ENCODE data around the gene SORL1-AS1.

SORL1-AS1 gene

DNA sequence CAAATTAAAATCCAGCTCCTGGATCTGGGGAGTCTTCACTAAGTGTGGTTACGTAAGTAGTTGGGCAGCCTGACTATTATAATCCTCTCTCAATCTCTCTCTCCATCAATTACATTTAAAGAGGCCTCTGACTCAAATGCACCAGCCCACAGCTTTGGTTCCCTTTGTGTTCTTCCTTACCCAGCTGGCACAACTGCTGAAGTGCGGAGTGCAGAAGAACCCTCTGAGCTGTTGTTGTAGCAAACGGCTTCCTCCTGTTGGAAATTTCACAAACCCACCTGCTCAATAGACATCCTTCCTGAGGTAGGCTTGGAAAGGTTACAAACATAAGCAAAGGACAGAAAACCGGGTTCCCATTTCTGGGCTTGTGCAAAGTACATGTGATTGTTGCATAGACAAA, 17.6 kb downstream of the SORL1-AS1 start:
- no peaks in the 10 kb centered on the region for H3K9me1 ChIP-seq (replicated peaks; ENCODE audit: control insufficient read depth, extremely low read depth, insufficient read depth, low read length)
- no peak overlapping the region for H2AFZ ChIP-seq (ENCODE audit: low read depth, low read length)
- no peak for DNase-seq (ENCODE audit: low read depth, low spot score)
- no peak overlapping the region for H3K9ac ChIP-seq (replicated peaks; ENCODE audit: extremely low read depth, insufficient read depth, low read length)
- dilution Hi-C loops (cut with MboI; ENCODE audit: extremely low pct_ligation_motif_present, low sequenced_read_pairs) = no loop called here
- no peak overlapping the region for H3K4me3 ChIP-seq (replicated peaks in 1 of 3; ENCODE audit: insufficient read depth in 1 of 3, low read depth in 1 of 3, low read length in 3 of 3)
- no TSS peak for BruUV-seq (replicated peaks)
- H3K9me3 ChIP-seq (replicated peaks; ENCODE audit: control insufficient read depth, insufficient read depth, low read length) = no peaks in the 10 kb centered on the region
- intact Hi-C loops (cut with micrococcal nuclease) = no loop called here
- H3K36me3 ChIP-seq (ENCODE audit: control insufficient read depth in 2 of 2, extremely low read depth in 1 of 2, insufficient read depth in 2 of 2, low read length in 2 of 2) = no peaks in the 10 kb centered on the region
- CTCF ChIA-PET = interaction anchor here (1.1 kb wide), 1 partner anchor 156 kb away, joined by 3 read pairs; no protein-coding TSS in a partner anchor
- no peak overlapping the region for H3K27ac ChIP-seq (ENCODE audit: insufficient read depth, low read depth, low read length)
- H3K4me1 ChIP-seq (ENCODE audit: control insufficient read depth, extremely low read depth, insufficient read depth, low read length) = no peaks in the 10 kb centered on the region
- no peaks in the 10 kb centered on the region for H4K20me1 ChIP-seq (replicated peaks; ENCODE audit: control insufficient read depth, extremely low read depth, insufficient read depth, low read length)
- no peak overlapping the region for H3K4me2 ChIP-seq (ENCODE audit: insufficient read depth, low read length)
- TF ChIP-seq EZH2 (IDR thresholded peaks at IDR 0.05; ENCODE audit: borderline replicate concordance, low read depth, low read length, severe bottlenecking) (no peak), JUN (IDR thresholded peaks at IDR 0.05; ENCODE audit: borderline replicate concordance, insufficient read depth, insufficient read length, low read depth) (no peak), POLR2AphosphoS5 (IDR thresholded peaks at IDR 0.05; ENCODE audit: insufficient read depth, low read depth, low read length) (no peak), FOS (IDR thresholded peaks at IDR 0.05; ENCODE audit: borderline replicate concordance, insufficient read depth, low read length) (no peak), GATA2 (IDR thresholded peaks at IDR 0.05; ENCODE audit: insufficient read depth, insufficient read length, low read depth, low read length) (no peak), MYC (IDR thresholded peaks at IDR 0.05; ENCODE audit: low read depth, low read length) (no peak), POLR2A (IDR thresholded peaks at IDR 0.05; ENCODE audit: low read depth, low read length) (no peak)
- TF ChIP-seq, protein P1, sequence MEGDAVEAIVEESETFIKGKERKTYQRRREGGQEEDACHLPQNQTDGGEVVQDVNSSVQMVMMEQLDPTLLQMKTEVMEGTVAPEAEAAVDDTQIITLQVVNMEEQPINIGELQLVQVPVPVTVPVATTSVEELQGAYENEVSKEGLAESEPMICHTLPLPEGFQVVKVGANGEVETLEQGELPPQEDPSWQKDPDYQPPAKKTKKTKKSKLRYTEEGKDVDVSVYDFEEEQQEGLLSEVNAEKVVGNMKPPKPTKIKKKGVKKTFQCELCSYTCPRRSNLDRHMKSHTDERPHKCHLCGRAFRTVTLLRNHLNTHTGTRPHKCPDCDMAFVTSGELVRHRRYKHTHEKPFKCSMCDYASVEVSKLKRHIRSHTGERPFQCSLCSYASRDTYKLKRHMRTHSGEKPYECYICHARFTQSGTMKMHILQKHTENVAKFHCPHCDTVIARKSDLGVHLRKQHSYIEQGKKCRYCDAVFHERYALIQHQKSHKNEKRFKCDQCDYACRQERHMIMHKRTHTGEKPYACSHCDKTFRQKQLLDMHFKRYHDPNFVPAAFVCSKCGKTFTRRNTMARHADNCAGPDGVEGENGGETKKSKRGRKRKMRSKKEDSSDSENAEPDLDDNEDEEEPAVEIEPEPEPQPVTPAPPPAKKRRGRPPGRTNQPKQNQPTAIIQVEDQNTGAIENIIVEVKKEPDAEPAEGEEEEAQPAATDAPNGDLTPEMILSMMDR (IDR thresholded peaks at IDR 0.05; ENCODE audit: extremely low read depth in 1 of 2, insufficient read depth in 1 of 2, low read depth in 1 of 2, low read length in 2 of 2) = no peak
- TF ChIP-seq, protein P2, sequence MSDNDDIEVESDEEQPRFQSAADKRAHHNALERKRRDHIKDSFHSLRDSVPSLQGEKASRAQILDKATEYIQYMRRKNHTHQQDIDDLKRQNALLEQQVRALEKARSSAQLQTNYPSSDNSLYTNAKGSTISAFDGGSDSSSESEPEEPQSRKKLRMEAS (IDR thresholded peaks at IDR 0.05; ENCODE audit: insufficient read depth, insufficient read length) = no peak
- peaks cover 0 to 3% of the 10 kb centered on the region in 2 experiments for H3K27me3 ChIP-seq (ENCODE audit: control insufficient read depth in 2 of 2, insufficient read depth in 2 of 2, low read length in 2 of 2)
- no peak for FAIRE-seq
- H3K79me2 ChIP-seq (ENCODE audit: control insufficient read depth, insufficient read depth, low read length) = no peaks in the 10 kb centered on the region
- POLR2A ChIA-PET = no interaction called here
